HG02588 (cell line): ENCODE measurements around the gene LGALS16.
"Not testable (repeated sequence)": the region's sequence is repeated elsewhere in the genome, so short reads cannot be mapped to it uniquely, and the experiment has no call there.

Experiments
- ATAC-seq: cut with Tn5 transposase; IDR thresholded peaks from one replicate; pipeline ENCODE4 v1.9.1; 2021; ENCODE audit warnings: mild to moderate bottlenecking, moderate library complexity; ENCODE audit not compliant: unreplicated experiment

The LGALS16 gene

DNA sequence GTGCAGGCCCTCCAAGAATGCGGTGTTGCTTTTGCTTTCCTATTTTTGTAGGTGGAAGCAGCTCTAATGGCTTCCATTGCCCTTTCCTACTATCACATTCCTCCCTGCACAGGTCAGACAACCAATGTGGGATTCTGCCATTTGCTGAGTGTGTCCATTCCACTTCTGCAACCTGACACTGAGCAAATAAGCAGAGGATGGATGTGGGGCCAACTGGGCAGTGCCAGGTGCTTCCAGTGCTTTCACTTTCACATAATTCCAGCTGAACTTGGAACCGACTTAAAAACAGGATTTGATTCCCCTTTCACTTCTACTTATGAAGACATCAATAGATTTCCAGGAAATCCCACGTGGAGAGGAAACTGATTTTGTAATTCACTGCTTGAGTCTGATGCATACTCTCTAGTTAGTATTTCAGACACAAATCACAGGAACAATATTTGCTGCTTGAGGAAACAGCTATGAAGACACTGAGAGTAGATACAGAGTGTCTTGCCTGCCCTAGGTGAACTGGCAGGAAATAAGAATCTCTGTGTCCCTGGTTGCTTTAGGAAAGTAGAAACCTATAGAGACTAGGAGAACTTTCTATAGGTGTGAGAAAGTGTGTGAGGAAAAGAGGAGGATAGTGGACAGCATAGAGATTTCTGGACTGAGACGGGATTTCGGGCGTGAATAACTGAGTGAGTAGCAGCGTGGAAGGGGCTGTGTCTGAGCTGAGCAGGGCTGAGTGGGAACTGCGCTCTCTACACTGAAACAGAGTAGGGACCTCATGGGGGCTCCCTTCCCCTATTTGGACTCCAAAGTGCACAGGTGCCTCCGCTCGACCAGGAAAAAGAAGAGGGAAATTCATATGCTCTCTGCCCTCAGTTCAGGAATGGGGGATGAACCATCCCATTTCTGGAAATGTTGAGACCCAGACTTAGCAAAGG is 22.5 kb downstream of the LGALS16 start:
- no peak for ATAC-seq

DNA sequence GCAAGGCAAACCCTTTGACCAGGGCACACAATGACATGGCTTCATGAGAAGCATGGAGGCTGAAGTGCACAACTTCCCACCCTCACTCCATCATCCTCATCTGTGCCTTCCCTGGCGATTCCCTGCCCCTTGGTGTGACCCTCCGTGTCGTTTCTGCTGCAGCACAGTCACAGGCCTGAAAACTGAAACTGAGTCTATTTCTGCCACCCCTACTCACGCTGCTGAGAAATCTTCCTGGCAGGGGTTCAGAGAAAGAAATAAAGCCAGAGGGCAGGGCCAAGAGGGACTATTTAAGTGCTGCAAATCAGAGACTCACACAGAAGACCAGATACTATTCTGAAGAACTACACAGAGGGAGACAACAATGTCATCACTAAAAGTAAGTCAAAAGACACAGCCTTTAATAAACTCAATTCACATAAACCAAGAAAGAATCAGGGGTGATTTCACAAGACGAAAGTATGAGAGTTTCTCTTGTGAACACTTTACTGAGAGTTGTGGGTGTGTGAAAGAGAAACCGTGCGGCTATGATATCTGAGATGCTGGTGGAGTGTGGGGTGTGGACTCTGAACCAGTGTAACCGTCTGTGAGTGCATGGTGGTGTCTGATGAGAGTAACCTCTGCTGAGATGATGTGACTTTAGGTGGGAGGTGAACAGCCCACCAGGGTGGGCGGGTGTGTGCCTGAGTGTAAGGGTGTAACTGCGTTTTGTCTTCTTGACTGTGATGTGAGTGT is 23.5 kb downstream of the LGALS16 start:
- peak; percentile 57 for ATAC-seq

DNA sequence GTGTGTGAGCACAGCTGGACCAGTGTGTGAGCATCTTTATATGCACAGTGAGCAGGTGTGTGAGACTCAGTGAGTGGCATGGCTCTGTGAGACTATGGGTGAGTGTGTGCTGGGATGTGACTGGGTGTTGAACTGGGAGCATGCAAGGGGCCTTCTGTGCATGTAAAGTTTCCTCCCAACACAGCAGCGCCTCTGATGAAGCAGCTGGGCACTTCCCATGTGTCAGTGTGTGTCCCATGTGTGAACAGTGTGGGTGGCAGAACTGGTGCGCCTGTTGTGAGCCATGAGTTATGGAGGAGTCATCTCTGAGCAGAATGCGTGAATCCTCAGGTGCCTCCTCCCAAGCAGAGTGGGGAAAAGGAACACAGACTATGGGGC is 24.1 kb downstream of the LGALS16 start:
- ATAC-seq: peak; percentile 5

DNA sequence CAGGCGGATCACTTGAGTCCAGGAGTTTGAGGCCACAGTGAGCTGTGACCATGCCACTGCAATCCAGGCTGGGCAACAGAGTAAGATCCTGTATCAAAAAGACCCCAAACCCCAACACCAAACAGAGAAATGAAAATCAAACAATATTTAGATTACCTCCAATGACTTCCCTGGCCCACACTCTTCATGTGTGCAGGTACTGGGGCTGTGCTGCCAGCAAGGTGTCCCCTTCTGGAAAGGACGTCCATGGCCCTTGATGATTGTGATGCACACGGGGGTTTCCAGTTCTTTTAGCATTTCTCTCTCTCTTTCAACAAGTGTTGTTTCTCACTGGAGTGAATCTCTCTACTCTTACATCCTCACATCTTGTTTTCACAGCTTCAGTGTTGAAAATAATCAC is 24.9 kb downstream of the LGALS16 start:
- no peak for ATAC-seq

DNA sequence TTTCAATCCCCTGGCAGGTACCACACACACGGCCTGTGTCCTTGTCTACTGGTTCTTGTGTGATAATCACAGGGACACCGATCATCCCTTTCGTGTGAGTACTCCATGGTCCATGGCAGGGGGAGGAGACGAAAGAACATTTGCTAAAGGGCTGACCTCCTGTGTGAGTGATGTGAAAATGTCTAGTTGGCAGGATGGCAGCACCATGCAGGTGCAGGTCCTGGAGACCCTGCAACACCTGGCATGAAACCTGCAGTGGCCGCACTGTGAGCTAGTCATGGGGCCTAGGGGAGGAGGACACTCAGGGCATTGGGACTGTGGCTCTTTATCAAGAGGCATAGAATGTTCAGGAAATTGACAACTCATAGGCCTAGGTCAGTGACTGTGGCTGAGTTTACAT is 25.7 kb downstream of the LGALS16 start:
- no peak for ATAC-seq

DNA sequence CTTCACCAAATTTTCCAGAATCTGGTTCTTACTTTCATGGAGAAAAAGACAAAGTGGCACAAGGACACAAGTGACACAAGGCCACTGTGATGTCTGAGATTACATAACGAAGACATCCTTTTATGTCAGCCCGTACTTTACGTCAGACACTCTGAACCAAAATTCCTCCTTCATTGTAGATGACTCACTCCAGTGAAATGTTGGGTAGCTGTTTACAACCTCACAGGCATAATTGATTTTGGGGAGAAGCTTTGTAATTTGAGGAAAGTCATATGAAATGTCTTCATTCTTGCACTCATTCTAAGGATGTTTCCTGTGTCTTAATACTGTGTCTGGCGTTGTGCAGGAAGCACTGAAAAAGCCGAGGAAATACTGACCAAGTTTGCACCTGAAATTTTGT is 28.6 kb downstream of the LGALS16 start:
- ATAC-seq: no peak

DNA sequence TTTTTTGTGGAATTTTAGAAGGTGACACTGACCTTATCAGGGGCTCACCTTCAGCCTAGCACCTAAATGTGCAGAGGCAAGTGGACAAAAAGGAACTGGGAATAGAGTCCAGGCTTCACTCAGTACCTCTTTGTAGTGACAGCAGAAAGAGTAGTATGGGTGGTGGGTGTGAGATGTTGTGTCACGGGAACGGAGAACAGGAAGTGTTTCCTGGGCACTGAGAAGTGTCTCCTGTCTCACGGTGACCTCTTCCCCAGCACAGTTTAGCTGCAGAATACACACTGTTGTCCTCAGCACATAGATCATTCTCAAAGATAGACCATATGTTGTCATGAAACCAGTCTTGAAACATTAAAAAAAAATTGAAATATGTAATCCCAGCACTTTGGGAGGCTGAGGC is 31.0 kb downstream of the LGALS16 start:
- ATAC-seq: no peak

DNA sequence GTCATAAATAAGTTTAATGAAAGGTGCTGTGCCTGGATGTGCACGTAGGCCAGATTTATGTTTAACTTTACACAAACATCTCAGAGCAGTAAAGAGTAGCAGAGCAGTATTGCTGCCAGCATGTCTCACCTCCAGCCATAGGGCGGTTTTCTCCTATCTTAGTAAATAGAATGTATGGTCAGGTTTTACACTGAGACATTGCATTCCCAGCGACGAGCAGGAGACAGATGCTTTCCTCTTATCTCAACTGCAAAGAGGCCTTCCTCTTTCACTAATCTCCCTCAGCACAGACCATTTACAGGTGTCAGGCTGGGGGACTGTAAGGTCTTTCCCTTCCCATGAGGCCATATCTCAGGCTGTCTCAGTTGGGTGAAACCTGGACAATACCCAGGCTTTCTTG is 32.9 kb downstream of the LGALS16 start:
- ATAC-seq: not testable (repeated sequence)

DNA sequence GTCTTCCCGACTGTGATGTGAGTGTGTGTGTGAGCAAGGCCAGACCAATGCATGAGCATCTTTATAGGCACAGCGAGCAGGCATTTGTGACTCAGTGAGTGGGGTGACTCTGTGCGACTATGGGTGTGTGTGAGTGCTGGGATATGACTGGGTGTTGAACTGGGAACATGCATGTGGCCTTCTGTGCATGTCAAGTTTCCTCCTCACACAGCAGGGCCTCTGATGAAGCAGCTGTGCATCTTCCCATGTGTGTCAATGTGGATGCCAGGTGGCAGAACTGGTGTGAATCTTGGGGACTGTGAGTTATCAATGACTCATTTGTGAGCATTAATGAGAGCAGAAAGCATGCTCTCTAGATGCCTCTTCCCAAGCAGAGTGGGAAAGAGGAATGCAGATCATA is 36.5 kb downstream of the LGALS16 start:
- ATAC-seq: no peak

DNA sequence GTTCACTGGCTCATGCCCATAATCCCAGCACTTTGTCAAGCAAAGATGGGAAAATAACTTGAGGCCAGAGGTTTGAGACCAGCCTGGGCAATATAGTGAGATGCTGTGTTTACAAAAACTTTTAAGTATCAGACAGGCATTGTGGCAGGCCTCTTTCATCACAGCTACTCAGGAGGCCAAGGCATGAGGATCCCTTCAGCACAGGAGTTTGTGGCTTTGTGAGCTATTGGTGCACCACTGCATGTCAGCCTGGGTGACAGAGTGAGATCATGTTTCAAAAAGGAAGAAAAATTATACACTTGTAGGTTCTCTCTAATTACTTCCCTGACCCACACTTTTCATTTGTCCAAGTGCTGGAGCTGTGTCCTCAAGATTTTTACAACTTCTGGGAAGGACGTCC is 37.1 kb downstream of the LGALS16 start:
- ATAC-seq: no peak

DNA sequence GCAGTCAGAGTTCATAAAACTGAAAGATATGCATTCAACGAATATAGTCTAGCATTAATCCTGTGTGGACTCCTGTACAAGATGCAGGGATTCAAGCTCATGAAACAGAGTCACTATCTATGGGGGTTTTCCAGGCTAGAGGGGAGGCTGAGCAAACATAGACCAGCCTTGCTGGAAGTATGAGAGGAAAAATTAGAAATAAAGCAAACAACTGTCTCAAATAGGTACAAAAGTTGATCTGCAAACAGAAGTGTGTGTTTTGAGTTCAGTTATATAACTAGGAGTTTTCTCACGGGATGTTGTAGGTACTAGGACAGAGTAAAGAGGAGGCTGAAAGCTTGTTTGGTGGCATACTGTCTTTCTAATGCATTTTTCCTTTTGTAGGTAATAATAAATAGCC is 40.0 kb downstream of the LGALS16 start:
- no peak for ATAC-seq

DNA sequence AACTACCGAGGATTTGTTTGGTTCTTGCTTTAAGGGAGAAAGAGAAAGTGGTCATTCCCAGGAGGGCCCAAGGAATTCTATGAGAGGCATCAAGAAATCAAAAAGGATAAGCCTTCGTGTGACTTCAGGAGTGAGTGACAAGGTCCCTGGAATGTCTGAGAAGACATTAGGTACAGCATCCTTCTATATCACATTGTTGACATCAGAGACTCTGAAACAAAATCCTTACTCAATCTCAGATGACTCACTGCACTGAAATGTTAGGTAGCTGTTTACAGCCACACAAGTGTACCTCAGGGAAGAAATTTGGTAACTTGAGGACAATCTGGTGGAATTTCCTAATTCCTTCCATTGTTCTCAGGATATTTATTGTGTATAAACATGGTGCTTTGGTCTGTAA is 40.7 kb downstream of the LGALS16 start:
- no peak for ATAC-seq

DNA sequence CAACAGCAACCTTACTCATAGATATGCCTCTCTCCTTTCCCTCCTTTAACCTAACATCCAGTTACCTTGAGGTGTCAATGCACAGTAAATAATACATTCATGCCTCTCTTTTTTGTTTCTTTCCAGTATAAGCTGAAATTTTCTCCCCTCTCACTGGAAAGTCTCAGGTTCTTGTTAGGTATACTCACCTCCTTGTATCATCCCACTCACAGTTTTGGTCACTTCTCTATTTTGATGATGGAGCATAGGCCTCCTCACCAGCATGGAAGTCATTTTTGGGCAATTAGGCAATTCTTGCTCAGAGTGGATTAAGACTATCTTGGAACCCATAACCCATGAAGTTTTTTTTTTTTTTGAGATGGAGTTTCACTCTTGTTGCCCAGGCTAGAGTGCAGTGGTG is 42.8 kb downstream of the LGALS16 start:
- ATAC-seq: no peak

DNA sequence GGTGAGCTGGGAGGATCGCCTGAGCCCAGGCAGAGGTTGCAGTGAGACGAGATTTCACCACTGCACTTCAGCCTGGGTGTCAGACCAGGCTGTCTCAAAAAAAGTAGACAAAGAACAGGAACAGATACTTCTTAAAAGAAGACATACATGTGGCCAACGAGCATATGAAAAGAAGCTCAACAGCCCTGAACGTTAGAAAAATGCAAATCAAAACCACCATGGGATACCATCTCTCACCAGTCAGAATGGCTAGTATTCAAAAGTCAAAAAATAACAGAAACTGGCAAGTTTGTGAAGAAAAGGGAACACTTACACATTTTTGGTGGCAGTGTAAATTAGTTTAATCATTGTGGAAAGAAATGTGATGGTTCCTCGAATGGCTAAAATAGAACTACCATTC is 45.6 kb downstream of the LGALS16 start:
- ATAC-seq: no peak

DNA sequence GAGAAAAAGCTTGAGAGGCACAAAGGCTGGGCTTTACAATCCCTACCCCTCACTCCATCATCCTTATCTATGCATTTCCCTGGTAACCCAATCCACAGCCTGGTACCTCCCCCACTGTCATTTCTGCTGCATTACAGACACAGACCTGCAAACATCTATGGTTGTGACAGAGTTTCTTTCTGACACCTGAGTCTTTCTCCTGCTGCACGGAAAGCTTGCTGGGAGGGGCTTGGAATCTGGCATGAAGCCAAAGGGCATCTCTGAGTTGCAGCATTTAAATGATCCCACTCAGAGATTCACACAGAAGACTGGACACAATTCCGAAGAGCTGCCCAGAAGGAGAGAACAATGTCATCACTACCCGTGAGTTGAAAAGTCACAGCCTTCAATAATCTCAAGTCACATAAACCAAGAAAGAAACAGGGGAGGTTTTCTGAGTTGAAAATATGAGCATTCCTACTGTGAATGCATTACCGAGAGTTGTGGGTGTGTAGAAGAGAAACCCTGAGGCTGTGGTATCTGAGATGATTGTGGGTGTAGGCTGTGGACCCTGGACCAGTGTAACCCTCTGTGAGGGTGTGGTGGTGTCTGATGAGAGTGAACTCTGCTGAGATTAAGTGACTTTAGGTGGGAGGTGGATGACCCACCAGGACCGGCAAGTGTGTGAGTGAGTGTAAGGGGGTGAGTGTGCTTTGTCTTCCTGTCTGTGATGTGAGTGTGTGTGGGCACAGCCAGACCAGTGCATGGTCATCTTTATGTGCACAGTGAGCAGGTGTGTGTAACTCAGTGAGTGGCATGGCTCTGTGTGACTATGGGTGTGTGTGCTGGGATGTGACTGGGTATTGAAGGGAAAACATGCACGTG is 48.7 kb downstream of the LGALS16 start, which contains the start of gene LGALS14:
Gene LGALS14, plus strand, starts transcription at position 301 of the 864 bp plus-strand sequence. Its CDS starts 48 bp downstream, at position 349.
- ATAC-seq: no peak

DNA sequence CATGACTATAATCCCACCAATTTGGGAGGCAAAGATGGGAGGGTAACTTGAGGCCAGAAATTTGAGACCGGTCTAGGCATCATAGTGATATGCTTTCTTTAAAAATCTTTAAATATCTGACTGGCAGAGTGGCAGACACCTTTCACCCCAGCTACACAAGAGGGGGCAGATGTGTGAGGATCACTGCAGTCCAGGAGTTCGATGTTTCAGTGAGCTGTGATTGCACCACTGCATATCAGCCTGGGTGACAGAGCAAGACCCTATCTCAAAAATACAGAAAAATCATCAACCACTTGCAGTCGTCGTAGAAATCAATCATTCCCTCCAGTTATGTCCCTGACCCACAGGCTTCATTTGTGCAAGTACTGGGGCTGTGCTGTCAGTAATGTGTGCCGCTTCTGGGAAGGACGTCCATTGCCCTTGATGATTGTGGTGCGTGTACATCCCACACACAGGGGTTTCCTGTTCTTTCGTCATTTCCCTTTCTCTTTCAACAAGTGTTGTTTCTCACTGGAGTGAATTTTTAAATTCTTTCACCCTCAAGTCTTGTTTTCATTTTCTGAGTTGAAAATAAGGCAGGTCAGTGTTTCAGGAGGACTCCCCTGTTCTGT is 50.0 kb downstream of the LGALS16 start:
- ATAC-seq: no peak

DNA sequence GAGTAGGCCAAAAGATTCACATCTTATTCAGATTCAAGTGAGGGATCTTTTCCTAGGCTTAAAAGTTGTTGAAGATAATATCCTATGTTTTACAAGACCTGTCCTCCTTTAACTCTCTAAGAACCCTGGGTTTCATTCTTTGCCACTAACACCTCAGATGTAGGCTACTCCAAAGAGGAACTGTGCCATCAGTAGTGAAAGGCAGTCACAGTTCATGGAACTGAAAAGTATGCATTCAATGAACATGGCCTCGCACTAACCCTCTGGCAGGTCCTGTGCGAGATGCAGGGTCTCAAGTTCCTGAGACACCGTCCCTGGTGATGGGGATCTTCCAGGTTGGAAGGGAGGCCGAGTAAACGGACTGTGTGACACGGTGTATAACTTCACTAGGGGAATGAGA is 52.9 kb downstream of the LGALS16 start:
- no peak for ATAC-seq

DNA sequence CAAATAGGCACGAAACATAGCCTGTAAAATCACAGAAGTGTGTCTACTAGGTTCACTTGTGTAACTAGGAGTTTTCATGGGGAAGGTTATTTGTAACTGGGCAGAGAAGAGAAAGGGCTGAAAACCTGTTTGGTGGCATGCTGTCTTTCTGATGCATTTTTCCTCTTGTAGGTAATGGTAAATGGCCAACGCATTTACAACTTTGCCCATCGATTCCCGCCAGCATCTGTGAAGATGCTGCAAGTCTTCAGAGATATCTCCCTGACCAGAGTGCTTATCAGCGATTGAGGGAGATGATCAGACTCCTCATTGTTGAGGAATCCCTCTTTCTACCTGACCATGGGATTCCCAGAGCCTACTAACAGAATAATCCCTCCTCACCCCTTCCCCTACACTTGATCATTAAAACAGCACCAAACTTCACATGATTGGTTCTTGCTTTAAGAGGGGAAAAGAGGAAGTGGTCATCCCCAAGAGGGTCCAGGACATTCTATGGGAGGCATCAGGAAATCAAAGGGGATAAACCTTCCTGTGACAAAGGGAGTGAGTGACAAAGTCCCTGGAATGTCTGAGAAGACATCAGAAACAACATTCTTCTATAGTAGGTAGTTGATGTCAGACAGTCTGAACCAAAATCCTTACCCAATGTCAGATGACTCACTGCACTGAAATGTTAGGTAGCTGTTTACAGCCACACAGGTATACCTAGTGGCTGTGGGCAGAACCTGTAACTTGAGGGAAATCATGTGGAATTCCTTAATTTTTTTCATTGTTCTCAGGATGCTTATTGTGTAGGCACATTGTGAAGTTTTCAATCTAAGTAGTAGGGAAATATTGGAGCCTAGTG is 53.5 kb downstream of the LGALS16 start:
- ATAC-seq: no peak
